GM18505 (cell line): ENCODE measurements around the gene MRGPRF.

Experiments
- ATAC-seq: cut with Tn5 transposase; IDR thresholded peaks from one replicate; pipeline ENCODE4 v1.9.1; 2021; ENCODE audit not compliant: unreplicated experiment
- POLR2A ChIP-seq: IDR thresholded peaks from 4 replicates; pipeline ENCODE4 v1.6.1; 2011; ENCODE audit warnings: borderline replicate concordance; ENCODE audit not compliant: insufficient read depth, insufficient read length; ENCODE audit errors: extremely low read depth

MRGPRF gene

DNA sequence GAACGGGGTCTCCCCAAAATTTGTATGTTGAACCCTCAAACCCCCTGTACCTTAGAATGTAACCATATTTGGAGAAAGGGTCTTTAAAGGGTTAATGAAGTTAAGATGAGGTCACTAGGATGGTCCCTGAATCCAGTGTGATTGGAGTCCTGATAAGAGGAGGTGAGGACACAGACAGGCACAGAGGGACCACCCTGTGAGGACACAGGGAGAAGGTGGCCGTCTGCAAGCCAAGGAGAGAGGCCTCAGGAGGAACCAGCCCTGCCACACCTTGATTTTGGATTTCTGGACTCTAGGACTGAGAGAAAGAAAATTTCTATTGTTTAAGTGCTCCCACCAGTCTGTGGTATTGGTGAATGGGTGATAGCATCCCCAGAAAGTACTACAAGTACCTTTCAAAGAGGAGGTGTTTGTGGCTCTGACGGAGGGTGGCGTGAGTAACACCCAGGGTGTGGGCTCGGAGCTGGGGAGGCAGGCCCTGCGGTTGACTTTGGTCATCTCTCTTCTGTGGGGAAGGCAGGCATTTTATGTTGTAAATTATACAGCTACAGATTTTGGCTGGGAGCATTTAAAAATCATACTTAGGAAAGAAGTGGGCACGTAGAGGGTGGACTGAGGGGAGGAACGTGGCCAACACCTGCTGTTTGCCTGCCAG lies 13.8 kb downstream of the MRGPRF start:
- no peak for ATAC-seq
- no peak for TF ChIP-seq POLR2A

DNA sequence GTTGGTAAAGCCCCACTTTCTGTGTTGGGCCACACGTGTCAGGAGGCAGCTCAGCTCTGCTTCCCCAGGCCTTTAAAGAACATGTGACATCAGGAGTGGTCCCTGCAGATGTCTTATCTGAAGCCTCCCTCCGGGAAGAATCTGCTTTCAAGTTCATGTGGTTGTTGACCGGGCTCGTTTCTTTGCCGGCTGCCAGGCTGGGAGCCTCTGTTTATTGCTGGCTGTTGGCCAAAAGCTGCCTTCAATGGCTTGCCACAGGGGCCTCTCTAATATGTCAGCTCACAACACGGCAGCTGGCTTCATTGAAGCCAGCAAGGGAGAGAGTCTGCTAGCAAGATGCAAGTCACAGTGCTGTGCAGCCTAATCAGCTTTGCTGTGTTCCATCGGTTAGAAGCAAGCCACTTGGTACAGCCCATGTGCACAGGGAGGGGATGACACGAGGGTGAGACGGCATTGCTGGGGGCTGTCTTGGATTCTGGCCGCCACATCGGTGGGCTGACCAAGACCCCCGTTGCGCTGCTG lies 14.6 kb downstream of the MRGPRF start:
- TF ChIP-seq POLR2A = no peak
- no peak for ATAC-seq

DNA sequence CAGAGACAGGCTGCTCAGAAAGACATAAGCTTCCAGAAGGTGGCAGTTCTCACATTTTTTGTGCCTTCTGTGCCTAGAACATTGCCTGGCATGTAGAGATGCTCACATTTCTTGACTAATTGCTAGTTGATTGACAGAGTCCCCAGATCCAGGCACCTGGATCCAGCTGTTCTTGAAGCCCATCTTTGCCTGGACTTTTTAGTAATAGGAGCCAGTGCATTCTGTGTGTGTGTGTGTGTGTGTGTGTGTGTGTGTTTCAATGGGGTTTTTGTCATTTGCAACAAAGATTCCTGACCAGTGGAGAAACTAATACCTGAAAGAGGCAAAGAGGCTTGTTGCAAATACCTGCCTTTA lies 15.1 kb downstream of the MRGPRF start:
- no peak for TF ChIP-seq POLR2A
- ATAC-seq = no peak

- ATAC-seq = no peak
- TF ChIP-seq POLR2A = no peak
Observed at GRCh38 chr11:68997124-68997994, 15.7 kb downstream of the MRGPRF start.

GRCh38 chr11:68996376-68997123 lies 16.5 kb downstream of the MRGPRF start:
- no peak for TF ChIP-seq POLR2A
- no peak for ATAC-seq

DNA sequence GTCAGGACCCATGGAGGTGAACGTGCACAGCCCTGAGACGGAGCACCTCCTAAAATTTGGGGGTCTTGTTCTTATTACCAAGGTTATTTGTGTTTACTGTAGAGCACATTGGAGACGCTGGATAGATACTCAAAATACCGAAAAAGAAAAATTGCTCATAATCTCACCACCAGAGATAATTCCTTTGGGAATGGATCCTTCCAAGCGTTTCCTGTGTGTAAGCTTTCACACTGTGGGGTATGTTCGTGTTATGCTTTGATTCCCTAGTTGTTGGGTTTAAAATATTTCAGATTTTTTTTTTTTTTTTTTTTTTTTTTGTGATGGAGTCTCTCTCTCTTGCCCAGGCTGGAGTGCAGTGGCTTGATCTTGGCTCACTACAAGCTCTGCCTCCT lies 18.2 kb downstream of the MRGPRF start:
- no peak for TF ChIP-seq POLR2A
- no peak for ATAC-seq

GRCh38 chr11:68994161-68994893 lies 18.7 kb downstream of the MRGPRF start:
- TF ChIP-seq POLR2A = no peak
- ATAC-seq = no peak

- no peak for TF ChIP-seq POLR2A
- ATAC-seq = no peak
Observed at GRCh38 chr11:68993546-68993945, 19.5 kb downstream of the MRGPRF start.

GRCh38 chr11:68992743-68993255 lies 20.2 kb downstream of the MRGPRF start:
- no peak for TF ChIP-seq POLR2A
- no peak for ATAC-seq

DNA sequence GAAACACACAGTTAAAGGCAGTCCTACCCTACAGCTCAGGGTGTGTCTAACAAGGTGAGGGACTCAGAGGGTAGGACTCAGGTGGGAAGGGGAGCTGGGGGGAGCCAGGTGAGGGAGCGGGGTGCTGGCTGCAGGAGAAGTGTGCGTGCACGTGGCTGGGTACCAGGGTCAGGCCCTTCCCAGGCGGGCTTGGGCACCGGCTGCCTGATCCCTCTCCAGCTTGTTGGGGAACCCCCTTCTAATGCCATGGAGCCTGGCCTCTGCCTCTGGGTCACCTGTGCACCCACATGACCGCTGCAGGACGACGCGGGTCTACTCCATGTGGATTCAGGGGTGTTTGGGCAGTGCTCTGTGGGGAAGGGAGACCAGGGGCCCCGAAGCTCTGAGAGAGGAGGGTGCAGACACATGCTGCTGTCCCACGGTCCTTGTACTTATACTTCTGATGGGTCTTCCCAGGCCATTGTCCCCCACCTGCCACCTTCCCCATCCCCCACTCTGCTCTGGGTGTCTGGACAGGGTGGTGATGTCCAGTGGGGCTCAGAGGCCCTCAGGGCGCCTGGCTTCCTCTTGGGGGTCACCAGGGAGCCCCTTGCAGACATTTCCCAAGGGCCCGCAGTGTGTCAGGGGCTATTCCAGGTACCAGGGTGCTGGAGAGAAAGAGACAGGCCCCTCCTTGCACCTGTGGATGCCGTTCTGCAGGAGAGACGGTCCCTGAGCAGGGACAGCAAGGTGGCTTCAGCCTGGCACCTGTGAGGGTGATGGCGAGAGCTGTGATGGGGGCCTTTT lies 21.9 kb downstream of the MRGPRF start:
- no peak for ATAC-seq
- TF ChIP-seq POLR2A = no peak

DNA sequence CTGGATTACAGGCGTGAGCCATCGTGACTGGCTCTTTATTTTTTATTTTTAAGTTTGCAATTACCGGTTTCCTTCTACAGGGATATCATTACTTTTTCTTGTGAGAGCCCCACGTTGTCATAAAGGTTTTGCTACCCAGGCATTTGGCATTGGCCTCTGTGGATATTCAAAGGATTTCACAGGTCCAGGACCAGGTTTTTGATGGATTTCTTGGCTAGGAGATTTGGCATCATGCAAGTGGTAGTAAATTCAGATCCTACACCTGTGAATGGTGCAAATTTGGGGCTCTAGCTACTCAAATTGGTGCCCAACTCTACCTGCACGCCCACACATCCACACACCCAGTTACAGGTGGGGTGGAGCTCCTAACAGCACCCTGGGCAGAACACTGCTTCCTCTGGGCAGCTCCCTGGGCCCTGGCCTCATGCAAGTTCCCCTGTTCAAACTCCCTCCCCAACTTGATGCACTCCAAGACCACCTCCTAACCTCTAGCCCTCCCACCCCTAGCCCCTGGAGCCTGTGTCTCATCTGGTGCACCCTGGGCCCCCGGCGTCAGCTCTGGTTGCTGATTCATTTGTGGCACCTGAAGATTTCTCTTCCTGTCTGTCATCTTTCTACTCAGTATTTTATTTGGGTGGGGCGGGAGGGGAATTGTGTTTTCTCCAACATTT lies 23.0 kb downstream of the MRGPRF start:
- ATAC-seq = no peak
- TF ChIP-seq POLR2A = no peak
